HCEC 1CT (cell line): ENCODE data around the gene HSDL2.
"Not testable (repeated sequence)": the region's sequence is repeated elsewhere in the genome, so short reads cannot be mapped to it uniquely, and the experiment has no call there.

ENCODE experiments used
- DNase-seq: peaks from one replicate; pipeline ENCODE4 v3.0.0-alpha.2; 2017

Gene HSDL2

DNA sequence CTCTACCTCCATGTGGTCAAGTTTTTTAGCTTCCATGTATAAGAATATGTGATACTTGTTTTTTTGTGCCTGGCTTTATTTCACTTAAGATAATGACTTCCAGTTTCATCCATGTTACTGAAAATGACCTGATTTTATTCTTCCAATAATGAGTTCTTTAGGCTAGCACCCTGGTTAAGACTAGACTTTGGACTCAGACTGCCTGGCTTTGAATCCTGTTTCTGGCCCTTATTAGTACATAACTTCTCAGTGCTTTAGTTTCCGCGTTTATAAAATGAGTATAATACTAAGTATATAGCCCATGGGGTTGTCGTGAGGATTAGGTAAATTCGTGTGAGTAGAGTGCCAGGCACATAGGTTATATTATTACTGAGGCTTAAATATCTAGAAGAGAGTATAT lies 125.2 kb downstream of the HSDL2 start:
- DNase-seq: no peak

DNA sequence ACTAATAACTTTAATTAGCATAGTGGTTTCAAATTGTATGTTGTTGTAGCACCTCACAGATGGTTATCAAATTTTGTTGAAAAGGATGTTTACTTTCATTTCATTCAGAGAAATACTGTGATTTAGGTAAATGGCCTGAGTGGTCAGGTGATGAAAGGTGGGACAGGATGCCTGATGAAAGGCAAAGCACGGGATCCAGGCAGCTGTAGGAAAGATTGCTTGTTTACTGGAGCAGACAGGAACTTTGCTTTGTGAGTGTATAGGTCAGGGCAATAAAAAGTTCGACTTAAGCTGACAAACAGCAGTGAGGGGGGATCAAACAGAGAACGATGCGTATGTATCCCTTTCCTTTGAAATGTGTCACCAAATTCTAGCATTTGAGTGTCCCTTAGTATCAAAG lies 125.7 kb downstream of the HSDL2 start:
- DNase-seq: no peak

DNA sequence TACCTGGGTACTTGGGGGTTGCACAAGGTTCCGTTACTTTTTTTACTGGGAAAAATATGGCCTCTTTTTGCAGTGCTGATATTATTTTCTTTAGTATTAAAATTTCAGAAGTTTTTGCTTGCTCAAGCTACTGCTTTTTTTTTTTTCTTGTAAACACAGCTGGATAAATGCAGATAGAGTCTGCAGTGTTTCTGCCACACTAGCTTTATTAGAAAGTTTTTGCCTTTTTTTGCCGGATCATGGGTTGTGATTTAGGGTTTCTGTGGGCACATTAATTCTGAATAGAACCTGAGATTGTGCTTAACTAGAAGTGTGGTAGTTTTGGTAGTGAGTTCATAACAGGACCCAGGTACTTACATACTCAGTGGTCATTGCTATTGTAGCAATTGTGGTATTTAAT lies 126.7 kb downstream of the HSDL2 start:
- DNase-seq: no peak

DNA sequence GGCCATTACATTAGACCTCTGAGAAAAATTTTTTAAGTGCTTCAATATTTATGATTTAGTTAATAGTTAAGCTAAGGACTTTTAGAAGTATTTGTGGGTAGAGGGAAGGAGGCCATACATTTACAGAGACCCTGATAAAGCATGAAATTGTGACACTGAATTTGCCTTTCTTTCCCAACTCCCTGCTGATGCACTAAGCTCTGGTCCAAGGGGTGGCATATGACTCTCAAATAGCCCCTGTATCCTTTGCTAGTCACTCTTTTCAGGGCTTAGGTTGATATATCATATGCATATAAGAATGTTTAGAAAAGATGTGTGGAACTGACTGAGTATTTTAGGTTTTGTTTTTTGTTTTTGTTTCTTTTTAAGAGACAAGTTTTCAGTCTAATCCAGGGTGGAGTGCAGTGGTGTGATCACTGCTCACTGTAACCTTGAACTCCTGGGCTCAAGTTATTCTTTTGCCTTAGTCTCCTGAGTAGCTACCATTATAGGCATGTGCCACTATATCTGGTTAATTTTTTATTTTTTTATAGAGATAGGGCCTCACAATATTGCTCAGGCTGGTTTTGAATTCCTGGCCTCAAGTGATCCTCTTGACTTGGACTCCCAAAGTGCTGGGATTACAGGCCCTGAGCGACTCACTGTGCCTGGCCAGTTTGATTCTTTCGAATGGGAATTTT lies 127.2 kb downstream of the HSDL2 start:
- DNase-seq: no peak

DNA sequence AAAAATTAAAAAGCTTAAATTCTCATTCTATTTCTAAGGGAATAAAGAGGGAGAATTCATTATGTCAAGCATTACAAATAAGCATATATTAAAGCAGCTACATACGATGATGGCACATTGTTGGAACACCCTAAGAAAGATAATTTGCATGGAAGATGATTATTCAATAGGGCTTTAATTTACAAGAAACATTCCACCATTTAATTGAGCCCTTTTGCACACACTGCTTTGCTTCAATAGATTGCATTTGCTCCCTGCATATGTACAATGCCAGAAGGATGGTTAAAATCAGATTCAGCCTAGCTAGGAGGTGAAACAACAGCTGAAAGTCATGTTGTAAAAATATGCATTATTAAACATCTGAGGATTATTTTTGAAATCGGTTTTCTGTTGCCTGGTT lies 128.5 kb downstream of the HSDL2 start:
- no peak for DNase-seq

DNA sequence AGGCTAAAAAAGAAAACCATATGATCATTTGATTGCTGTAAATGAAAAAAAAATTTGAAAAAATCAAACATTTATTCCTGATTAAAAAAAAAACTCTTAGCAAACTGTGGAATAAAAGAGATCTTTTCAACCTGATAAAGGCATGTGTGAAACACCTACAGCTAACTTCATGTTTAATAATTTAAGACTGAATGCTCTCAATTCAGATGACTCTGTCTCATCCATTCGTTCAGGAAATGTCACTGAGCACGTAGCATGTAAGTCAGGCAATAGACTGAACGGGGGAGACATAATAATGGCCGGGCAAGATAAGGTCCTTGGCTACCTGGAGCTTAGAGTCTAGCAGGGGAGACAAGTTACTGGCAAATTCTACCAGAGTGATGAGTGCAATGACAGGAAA lies 132.5 kb downstream of the HSDL2 start:
- DNase-seq: not testable (repeated sequence)

DNA sequence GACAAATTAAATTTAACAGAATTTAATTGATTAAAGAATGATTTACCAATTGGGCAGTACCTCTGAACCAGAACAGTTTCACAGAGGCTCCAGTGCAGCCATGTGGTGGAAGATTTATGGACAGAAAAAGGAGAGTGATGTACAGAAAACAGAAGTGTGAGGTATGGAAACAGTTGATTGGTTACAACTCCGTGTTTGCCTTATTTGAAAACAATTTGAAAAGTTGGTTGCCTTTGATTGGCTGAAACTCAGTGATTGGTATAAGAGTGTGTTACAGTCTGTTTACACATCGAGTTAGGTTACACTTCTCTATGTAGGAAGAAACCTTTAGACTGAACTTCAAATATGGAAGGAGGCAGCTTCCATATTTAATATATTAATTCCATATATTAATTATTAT lies 136.9 kb downstream of the HSDL2 start:
- DNase-seq: no peak

DNA sequence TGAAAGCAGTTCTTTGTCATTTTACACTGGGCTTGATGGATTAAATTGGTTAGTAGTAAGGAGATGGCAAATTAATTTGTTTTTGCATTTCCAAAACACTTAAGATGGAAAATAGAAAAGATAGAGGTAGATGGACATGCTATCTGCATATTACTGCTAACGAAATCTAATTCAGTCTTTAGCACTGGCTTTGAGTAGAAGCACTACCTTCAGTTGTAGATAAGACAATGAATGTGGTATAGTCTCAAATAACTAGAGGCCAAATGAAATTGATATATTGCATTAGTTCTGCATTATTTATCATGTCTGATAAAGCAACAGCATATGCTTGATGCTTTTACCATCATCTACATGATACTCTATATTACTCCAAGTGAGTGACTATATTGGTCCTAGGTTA lies 140.2 kb downstream of the HSDL2 start:
- no peak for DNase-seq

DNA sequence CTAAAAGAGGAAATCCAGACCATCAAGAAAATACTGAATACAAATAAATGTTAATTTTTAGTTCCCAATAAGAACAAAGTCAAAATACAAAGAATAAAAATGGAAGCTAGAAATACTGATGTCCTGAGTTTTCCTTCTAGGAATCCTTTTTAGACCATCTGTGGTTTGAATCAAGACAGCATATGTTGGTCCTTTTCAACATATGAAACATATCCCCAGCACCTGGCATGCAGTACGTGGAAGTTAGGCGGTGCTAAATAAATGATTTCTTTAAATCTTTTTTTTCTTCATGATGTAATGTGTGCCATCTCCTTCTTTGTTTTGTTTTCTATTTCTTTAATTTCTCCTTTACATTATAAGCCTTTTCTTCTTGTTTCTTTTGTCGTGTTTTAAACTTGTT lies 140.7 kb downstream of the HSDL2 start:
- DNase-seq: no peak
